OCI-LY1 (cell line): ENCODE measurements around the gene VEPH1.

ENCODE experiments used
- H2AFZ ChIP-seq: fragments of 200-600 bp; sonication (generic), shearing (Covaris generic); 2 replicates; pipeline ENCODE4 v1.6.0; 2014; ENCODE audit warnings: antibody characterized with exemption, mild to moderate bottlenecking, low read length
- H3F3A ChIP-seq: fragments of 200-600 bp; sonication (generic), shearing (Covaris generic); 2 replicates; pipeline ENCODE4 v1.6.0; 2014; ENCODE audit warnings: mild to moderate bottlenecking, antibody characterized with exemption, low read length, moderate library complexity; ENCODE audit not compliant: insufficient read depth
- H3K27ac ChIP-seq: fragments of 200-600 bp; sonication (generic); 2 replicates; pipeline ENCODE4 v1.5.1; 2014; ENCODE audit warnings: low read length, mixed run types, mild to moderate bottlenecking, low read depth; ENCODE audit not compliant: poor library complexity, severe bottlenecking
- H3K27me3 ChIP-seq: fragments of 200-600 bp; sonication (generic); 2 replicates; pipeline ENCODE4 v1.6.0; 2014; ENCODE audit warnings: antibody characterized with exemption, mild to moderate bottlenecking, low read length, moderate library complexity; ENCODE audit not compliant: insufficient read depth
- H3K36me3 ChIP-seq: fragments of 200-600 bp; sonication (generic); 2 replicates; pipeline ENCODE4 v1.6.1; 2014; ENCODE audit warnings: mild to moderate bottlenecking, antibody characterized with exemption, low read length, moderate library complexity, mixed read lengths; ENCODE audit not compliant: insufficient read depth
- H3K4me1 ChIP-seq: fragments of 200-600 bp; sonication (generic); 2 replicates; pipeline ENCODE4 v1.5.1; 2014; ENCODE audit warnings: mild to moderate bottlenecking, low read length, moderate library complexity; ENCODE audit not compliant: insufficient read depth, severe bottlenecking
- H3K4me2 ChIP-seq: fragments of 200-600 bp; sonication (generic), shearing (Covaris generic); 2 replicates; pipeline ENCODE4 v1.6.1; 2014; ENCODE audit warnings: low read length
- H3K4me3 ChIP-seq: fragments of 200-600 bp; sonication (generic); 2 replicates; pipeline ENCODE4 v1.5.1; 2014; ENCODE audit warnings: low read length, low read depth, mild to moderate bottlenecking, mixed read lengths; ENCODE audit not compliant: poor library complexity, severe bottlenecking
- H3K79me2 ChIP-seq: fragments of 200-600 bp; shearing (Covaris generic); 2 replicates; pipeline ENCODE4 v1.6.1; 2016; ENCODE audit warnings: mixed run types, low read length, mixed read lengths; ENCODE audit not compliant: insufficient read depth
- H3K9ac ChIP-seq: fragments of 200-600 bp; sonication (generic), shearing (Covaris generic); 2 replicates; pipeline ENCODE4 v1.6.1; 2014; ENCODE audit warnings: mild to moderate bottlenecking, low read length, mixed read lengths
- H3K9me2 ChIP-seq: fragments of 200-600 bp; sonication (generic), shearing (Covaris generic); 2 replicates; pipeline ENCODE4 v1.6.1; 2014; ENCODE audit warnings: low read depth, mild to moderate bottlenecking, low read length, mixed read lengths
- H3K9me3 ChIP-seq: fragments of 200-600 bp; shearing (Covaris generic); 2 replicates; pipeline ENCODE4 v1.6.1; 2014; ENCODE audit warnings: low read length, mixed read lengths
- H4K20me1 ChIP-seq: fragments of 200-600 bp; sonication (generic), shearing (Covaris generic); 2 replicates; pipeline ENCODE4 v1.6.0; 2016; ENCODE audit warnings: mild to moderate bottlenecking, low read length; ENCODE audit not compliant: insufficient read depth
- CTCF ChIP-seq: fragments of 200-600 bp; sonication (generic), shearing (Covaris generic); IDR thresholded peaks from 2 replicates; pipeline ENCODE4 v1.5.1; 2017; ENCODE audit warnings: mild to moderate bottlenecking, antibody characterized with exemption, low read length, moderate library complexity, mixed read lengths
- EZH2 ChIP-seq: fragments of 200-600 bp; sonication (generic), shearing (Covaris generic); IDR thresholded peaks from 2 replicates; pipeline ENCODE4 v1.8.0; 2017; ENCODE audit warnings: borderline replicate concordance, mixed run types, mild to moderate bottlenecking, antibody characterized with exemption, low read length, moderate library complexity, mixed read lengths

Gene VEPH1

GRCh38 chr3:157274644-157275137, 228.5 kb downstream of the VEPH1 start:
- Histone ChIP-seq H3K9me3 (no peaks in the 10 kb centered on the region), H3K27ac (no peak overlapping the region)

GRCh38 chr3:157271283-157271882, 231.8 kb downstream of the VEPH1 start:
- Histone ChIP-seq H4K20me1 (no peaks in the 10 kb centered on the region), H3K36me3 (no peaks in the 10 kb centered on the region), H3F3A (no peaks in the 10 kb centered on the region), H3K27ac (no peak overlapping the region), H3K27me3 (peaks cover 3% of the 10 kb centered on the region; the same call in 1 of the 2 replicates), H3K9me2 (no peaks in the 10 kb centered on the region), H2AFZ (no peak overlapping the region), H3K4me2 (no peak overlapping the region), H3K79me2 (no peaks in the 10 kb centered on the region), H3K4me1 (no peaks in the 10 kb centered on the region), H3K9ac (no peak overlapping the region), H3K4me3 (no peak overlapping the region), H3K9me3 (no peaks in the 10 kb centered on the region)
- no peak for TF ChIP-seq CTCF
- TF ChIP-seq EZH2, result no peak

More at GRCh38 chr3:157274644-157275137, 228.5 kb downstream of the VEPH1 start:
- Histone ChIP-seq H3K79me2 (no peaks in the 10 kb centered on the region), H4K20me1 (no peaks in the 10 kb centered on the region), H3K27me3 (peaks cover 3% of the 10 kb centered on the region; the same call in 1 of the 2 replicates), H3K36me3 (no peaks in the 10 kb centered on the region), H3F3A (no peaks in the 10 kb centered on the region), H3K4me1 (no peaks in the 10 kb centered on the region), H3K9ac (no peak overlapping the region), H3K4me2 (no peak overlapping the region), H3K4me3 (no peak overlapping the region), H2AFZ (no peak overlapping the region), H3K9me2 (no peaks in the 10 kb centered on the region)
- TF ChIP-seq CTCF (no peak), EZH2 (no peak)

- H3K4me1 ChIP-seq, result no peaks in the 10 kb centered on the region
- no peak overlapping the region for H2AFZ ChIP-seq
- H3K9me2 ChIP-seq, result no peaks in the 10 kb centered on the region
- H3K9ac ChIP-seq, result no peak overlapping the region
- no peak overlapping the region for H3K27ac ChIP-seq
- H3K79me2 ChIP-seq, result no peaks in the 10 kb centered on the region
- H3K4me3 ChIP-seq, result no peak overlapping the region
- no peaks in the 10 kb centered on the region for H3K36me3 ChIP-seq
- TF ChIP-seq CTCF (no peak), EZH2 (no peak)
- no peak overlapping the region for H3K4me2 ChIP-seq
- H4K20me1 ChIP-seq, result no peaks in the 10 kb centered on the region
- no peaks in the 10 kb centered on the region for H3K9me3 ChIP-seq
- H3F3A ChIP-seq, result no peaks in the 10 kb centered on the region
- H3K27me3 ChIP-seq, result no peaks in the 10 kb centered on the region
Measured at GRCh38 chr3:157268026-157268425, 235.2 kb downstream of the VEPH1 start.
